Measurements from ENCODE around the gene TF. TPM values are rescaled to one million over a fixed set of nuclear protein-coding genes. Genes with fewer than 3 reads are reported as not detected.
A peak's percentile ranks its signal among the peaks of the same experiment; 100 is the strongest.

The TF gene
- total RNA-seq, 1 experiment from 2014 or later = 0.09 TPM

GRCh38 chr3:133706033-133706432, 40.2 kb upstream of the TF start:
- H3K14ac ChIP-seq (ENCODE audit: insufficient read depth, low read length) = no peak overlapping the region; the same call in 1 of the 2 replicates
- H4K5ac ChIP-seq (ENCODE audit: insufficient read length, low read depth, low read length) = no peak overlapping the region
- no peaks in the 10 kb centered on the region for H3K4me1 ChIP-seq (ENCODE audit: insufficient read depth, low read length)
- H3K4ac ChIP-seq (ENCODE audit: low read depth, low read length) = no peak overlapping the region
- no peak overlapping the region for H4K91ac ChIP-seq (ENCODE audit: insufficient read length, low read depth, low read length)
- peaks cover 0 to 2% of the 10 kb centered on the region in 2 experiments; a peak in 1 of 5 replicates for H3K9me3 Mint-ChIP-seq
- H3K27ac Mint-ChIP-seq = no peak overlapping the region
- H4K8ac ChIP-seq (replicated peaks; ENCODE audit: insufficient read length, low read depth, low read length) = no peak overlapping the region
- DNase-seq = no peak
- no peak overlapping the region for H2AFZ ChIP-seq (ENCODE audit: low read length)
- H3K27me3 ChIP-seq (ENCODE audit: insufficient read depth, low read length) = no peaks in the 10 kb centered on the region
- H3K79me1 ChIP-seq (ENCODE audit: insufficient read depth, low read depth, low read length, poor library complexity, severe bottlenecking) = no peaks in the 10 kb centered on the region
- no peaks in the 10 kb centered on the region for H4K20me1 ChIP-seq (ENCODE audit: control insufficient read depth, insufficient read depth, insufficient read length)
- no peak overlapping the region for H3K4me2 ChIP-seq (ENCODE audit: insufficient read depth, insufficient read length, low read length)
- H3K27ac ChIP-seq (ENCODE audit: insufficient read length, low read depth, low read length) = no peak overlapping the region
- H2BK5ac ChIP-seq (ENCODE audit: insufficient read length, low read length) = no peak overlapping the region
- no peak overlapping the region for H3K56ac ChIP-seq (ENCODE audit: insufficient read length, low read depth, low read length)
- no peak overlapping the region for H3T11ph ChIP-seq (ENCODE audit: low read length)
- H3K79me2 ChIP-seq (ENCODE audit: insufficient read depth, low read length) = no peaks in the 10 kb centered on the region
- peaks cover 30% of the 10 kb centered on the region for H3K27me3 Mint-ChIP-seq (ENCODE audit: low read depth)
- H3K9me3 ChIP-seq (ENCODE audit: control insufficient read depth, low read depth, low read length) = no peaks in the 10 kb centered on the region
- WGBS (ENCODE audit: extremely low coverage, insufficient read length, low lambda C conversion rate) = no CpG with 5 or more reads among the region's 4 CpGs
- no peak overlapping the region for H3K18ac ChIP-seq (ENCODE audit: insufficient read length, low read depth, low read length)
- H3K36me3 Mint-ChIP-seq (ENCODE audit: insufficient read depth in 1 of 3, low read depth in 3 of 3) = no peaks in the 10 kb centered on the region; a peak in 1 of 7 replicates
- H2AK5ac ChIP-seq (ENCODE audit: insufficient read length, low read length) = no peak overlapping the region
- no peak overlapping the region for H3K23ac ChIP-seq (ENCODE audit: insufficient read length, low read depth, low read length)
- H2BK120ac ChIP-seq (ENCODE audit: low read depth, low read length, poor library complexity, severe bottlenecking) = no peak overlapping the region
- no peak overlapping the region for H2BK12ac ChIP-seq (ENCODE audit: insufficient read length, low read depth, low read length)
- H2BK20ac ChIP-seq (ENCODE audit: low read depth, low read length, poor library complexity, severe bottlenecking) = no peak overlapping the region
- no peak overlapping the region for H3K4me3 Mint-ChIP-seq
- H2BK15ac ChIP-seq (ENCODE audit: low read depth, low read length) = no peak overlapping the region
- no peaks in the 10 kb centered on the region for H3K23me2 ChIP-seq (ENCODE audit: insufficient read length, low read depth, low read length, poor library complexity, severe bottlenecking)
- TF ChIP-seq CTCF (conservative IDR thresholded peaks at IDR 0.05) = 0 out of 3 replicates have a peak, but pooled peaks have one; percentile 15
- no peak overlapping the region for H3K9ac ChIP-seq (ENCODE audit: extremely low read depth, insufficient read length, low read length)
- no peaks in the 10 kb centered on the region for H3K4me1 Mint-ChIP-seq

Measured in H9 (cell line).